NOMO-1 (cell line): Measurements from ENCODE around the gene C19orf47.

ENCODE experiments used
- DNase-seq, 2 experiments: peaks; one replicate each; lab custom pipeline; 2025; ENCODE audit not compliant: unreplicated experiment in 2 of 2; lab: John Stamatoyannopoulos, UW

Gene C19orf47

GRCh38 chr19:40284251-40284500, 64.0 kb downstream of the C19orf47 start:
- no peak for DNase-seq

- DNase-seq, result no peak
These were observed 64.6 kb downstream of the C19orf47 start for GRCh38 chr19:40283414-40284250.

GRCh38 chr19:40282920-40283319, 65.3 kb downstream of the C19orf47 start:
- no peak for DNase-seq

DNA sequence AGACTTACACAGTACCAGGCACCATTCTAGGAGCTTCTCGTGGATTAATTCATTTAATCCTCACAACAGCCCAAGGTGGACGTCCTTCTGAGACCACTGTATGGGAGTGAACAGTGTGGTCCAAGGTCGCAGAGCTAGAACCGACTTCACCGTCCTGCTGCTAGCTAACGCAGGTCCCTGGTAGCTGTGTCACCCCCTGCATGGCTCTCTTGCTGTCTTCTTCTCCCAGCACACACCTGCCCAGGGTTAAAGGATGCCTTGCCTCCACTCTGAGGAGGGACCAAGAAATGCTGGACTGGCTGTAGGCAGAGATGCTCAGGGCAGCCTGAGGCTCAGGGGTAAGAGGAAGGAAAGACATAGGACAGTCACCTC, 66.0 kb downstream of the C19orf47 start:
- DNase-seq, result no peak

DNA sequence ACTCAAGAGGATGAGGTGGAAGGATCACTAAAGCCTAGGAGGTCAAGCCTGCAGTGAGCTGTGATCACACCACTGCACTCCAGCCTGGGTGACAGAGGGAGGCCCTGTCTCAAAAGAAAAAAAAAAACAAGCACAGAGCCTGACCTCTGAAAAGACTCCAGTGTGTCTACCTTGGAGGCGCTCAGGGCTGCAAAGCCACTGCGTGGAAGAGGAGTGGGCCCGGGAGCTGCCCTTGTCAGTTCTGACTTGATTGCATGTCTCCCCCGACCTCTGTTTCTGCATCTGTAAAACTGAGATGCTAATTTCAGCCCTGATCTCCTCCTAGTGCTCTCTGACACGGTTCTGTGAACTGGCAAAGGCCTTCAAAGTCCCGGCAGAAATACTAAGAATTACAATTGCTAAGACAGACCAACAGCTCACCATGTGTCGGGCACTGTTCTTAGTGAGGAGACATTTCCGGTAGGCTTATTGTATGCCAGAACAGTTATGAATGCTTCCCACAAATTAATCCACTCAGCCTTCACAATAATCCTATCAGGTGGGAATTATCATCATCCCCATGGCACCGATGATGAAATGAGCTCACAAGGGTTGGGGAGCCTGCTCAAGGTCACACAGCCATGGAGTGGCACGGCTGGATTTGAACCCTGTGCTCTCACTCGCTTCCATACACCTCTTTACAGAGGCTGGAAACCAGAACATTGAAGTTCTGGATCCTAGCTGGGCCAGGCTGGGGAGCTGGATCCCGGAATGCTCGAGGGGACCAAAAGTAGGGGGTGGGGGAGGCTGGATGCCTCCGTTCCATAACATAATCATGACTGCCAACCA, 66.6 kb downstream of the C19orf47 start:
- no peak for DNase-seq

DNA sequence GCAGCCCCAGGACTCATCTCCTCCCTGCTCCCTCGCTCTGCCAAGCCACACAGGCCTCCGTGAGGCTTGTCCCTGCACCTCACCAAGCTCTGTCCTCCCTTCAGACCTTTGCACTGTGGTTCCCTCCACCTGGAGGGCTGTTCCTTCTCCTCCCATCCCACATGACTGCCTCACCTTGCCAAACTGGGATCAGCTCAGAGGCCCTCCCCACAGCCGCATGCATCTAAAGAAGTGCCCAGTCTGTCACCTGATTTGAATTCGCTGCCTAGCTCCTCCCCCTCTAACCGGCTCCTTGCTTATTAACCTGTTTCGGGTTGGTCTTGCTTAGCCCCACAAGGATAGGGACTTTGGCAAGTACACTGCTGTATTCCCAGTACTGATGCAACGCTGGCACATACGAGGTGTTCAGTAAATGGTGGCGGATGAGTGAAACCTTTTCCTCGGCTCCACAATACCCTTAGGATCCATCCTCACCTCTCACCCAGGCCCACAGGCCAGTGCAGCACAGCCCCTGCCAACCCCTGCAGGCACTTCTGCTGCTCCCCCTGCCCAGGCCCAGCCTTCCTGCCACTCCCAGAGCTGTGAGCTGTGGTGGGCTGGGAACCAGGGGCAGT, 67.5 kb downstream of the C19orf47 start:
- no peak for DNase-seq

GRCh38 chr19:40279761-40280607, 68.2 kb downstream of the C19orf47 start:
- DNase-seq, result no peak

DNA sequence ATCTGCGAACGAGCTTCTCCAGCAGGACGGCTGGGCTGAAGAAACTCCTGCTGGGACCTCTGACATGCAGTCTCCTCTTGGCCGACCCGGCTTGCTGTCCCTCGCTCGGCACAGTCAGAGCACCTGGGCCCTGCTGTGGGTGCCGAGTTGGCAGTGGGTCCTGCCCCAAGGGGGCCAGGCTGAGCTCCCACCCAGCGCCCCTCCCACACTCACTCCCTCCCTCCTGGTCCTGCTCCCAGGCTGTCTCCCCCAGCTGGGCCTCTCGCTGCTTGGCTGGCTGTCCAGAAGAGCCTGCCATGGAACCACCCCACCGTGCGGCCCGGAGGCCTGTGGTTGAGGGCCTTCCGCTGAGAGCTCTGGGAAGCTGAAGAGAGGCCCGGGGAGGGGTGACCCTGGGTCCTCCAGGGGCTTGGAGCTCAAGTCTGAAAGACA, 69.1 kb downstream of the C19orf47 start:
- DNase-seq, result no peak

DNA sequence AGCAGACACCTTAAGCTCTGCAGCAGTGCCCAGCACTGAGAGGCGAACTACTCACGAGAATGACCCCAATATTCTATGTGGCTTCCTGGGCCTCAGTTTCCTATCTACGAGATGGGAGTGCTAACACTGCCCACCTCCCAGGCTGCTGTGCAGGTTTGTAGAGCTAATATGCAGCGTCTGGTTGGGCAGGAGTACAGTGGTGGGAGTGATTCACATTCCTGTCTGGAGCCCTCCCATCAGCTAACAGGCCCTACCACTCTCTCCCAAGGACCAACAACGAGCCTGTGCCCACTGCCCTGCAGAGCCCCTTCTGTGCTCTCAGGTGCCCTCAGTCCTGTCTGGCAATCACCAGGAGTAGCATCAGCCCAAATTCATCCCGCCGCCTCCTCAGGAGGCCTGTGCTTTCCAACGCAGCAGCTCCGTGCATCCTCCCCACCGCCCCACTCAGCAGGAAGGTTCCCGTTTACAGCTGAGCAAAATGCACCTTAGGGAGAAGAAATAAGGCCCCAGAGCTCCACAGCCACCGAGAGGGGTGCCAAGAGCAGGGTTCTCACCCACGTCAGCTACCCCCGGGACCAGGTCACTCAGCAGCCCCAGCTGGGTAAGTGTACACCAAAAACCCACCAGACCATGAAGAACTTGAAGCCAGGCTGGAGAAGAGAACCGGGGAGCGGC, 69.7 kb downstream of the C19orf47 start:
- DNase-seq, result no peak

GRCh38 chr19:40277356-40278059, 70.7 kb downstream of the C19orf47 start:
- no peak for DNase-seq

DNA sequence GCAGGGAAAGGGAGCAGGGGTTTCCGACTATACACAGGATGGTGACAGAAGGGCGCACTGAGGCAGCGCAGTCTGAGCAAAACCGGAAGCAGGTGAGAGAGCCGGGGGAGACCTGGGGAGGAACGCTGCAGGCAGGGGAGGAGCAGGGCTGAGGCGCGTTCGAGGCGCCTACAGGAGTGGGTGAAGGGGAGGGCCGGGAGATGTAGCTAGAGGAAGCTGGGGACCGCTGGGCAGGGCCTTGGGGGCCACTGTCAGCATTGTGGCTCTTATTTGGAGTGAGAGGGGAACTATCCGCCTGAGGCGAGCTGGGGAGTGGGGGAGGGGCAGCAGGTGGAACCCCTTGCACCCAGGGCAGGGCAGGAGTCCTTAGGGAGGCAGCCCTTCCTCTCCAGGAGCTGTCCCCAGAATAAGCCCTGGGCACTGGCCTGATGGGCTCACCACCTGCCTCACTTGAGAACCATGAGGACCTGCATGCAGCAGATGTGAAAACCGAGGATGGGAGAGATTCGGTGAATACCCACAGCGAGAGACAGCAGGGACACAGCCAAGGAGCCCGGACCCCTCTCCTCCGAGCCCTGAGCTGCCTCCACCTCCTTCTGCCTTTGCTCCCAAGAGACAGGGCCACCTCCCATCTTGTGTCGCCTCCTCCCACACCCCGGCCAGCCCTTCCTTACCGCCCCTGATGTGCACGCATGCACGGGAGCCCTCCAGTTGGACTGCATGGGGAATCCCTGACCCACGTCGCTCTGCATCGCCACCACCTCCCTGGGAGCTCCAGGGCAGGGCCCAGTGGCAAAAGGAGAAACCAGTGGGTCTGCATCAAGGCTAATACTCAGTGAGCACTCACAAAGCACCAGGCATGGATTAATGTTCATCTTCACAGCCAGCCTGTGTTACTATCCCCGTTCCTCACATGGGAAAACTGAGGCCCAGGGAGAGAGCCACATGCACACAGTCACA, 73.3 kb downstream of the C19orf47 start:
- DNase-seq, result no peak

GRCh38 chr19:40273469-40274360, 74.5 kb downstream of the C19orf47 start:
- no peak for DNase-seq

- DNase-seq, result no peak
These were observed 75.9 kb downstream of the C19orf47 start for GRCh38 chr19:40272261-40272660.

- DNase-seq, result no peak
These were observed 76.5 kb downstream of the C19orf47 start for GRCh38 chr19:40271706-40272105.

- DNase-seq, result no peak
These were observed 77.7 kb downstream of the C19orf47 start for GRCh38 chr19:40270362-40271089.
